Retinal pigment epithelial cell (primary cell): Measurements from ENCODE around the gene GRM6.

ENCODE experiments used
- DNase-seq: peaks from one replicate; pipeline ENCODE4 v3.0.0-alpha.2; 2010; ENCODE audit warnings: low read depth
- H3K4me3 ChIP-seq: 2 replicates; pipeline ENCODE4 v1.5.1; 2011; ENCODE audit warnings: mild to moderate bottlenecking, low read length, control low read depth, moderate library complexity
- TF ChIP-seq, protein P1 (sequence below): conservative IDR thresholded peaks from 2 replicates; pipeline ENCODE4 v1.5.1; 2011; ENCODE audit warnings: low read depth, low read length, control low read depth, inconsistent platforms

Gene GRM6

DNA sequence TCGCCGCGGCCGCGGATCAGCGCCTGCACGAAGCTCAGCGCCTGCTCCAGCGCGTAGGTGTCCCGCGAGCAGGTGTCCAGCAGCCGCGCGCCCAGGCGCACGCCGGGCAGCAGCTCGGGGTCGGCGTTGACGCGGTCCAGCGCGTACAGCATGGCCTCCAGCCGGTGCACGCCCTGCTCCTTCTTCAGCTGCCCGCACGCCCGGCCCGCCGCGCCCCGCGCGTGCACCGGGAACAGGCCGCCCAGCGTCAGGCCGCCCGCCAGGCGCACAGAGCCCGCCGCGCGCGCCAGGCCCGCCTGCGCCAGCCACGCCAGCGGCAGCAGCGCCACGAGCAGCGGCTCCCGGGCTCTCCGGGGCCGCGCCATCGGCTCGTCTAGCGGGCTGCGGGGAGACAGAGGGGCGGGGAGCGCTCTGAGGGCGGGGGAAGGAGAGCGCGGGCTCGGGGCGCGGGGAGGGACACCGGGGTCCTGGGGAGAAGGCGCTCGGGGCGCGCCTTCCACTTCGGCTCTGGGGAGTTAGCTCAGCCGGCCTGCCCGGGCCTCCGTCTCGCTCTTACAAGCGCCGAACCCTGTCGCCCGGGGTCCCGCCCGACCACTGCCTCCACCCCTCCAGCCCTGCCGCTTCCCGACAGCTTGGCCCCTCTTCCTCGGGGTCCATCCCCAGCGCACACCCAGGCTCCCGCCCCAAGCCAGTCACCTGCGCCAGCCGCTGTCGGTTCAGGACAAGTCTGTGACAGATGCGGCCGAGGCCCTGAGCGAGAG is at the start of gene GRM6:
Gene GRM6 (minus strand): TSS at position 741 of the 761 bp plus-strand sequence. CDS start 376 bp downstream, at position 365.
- no peak for DNase-seq
- TF ChIP-seq, protein P1, sequence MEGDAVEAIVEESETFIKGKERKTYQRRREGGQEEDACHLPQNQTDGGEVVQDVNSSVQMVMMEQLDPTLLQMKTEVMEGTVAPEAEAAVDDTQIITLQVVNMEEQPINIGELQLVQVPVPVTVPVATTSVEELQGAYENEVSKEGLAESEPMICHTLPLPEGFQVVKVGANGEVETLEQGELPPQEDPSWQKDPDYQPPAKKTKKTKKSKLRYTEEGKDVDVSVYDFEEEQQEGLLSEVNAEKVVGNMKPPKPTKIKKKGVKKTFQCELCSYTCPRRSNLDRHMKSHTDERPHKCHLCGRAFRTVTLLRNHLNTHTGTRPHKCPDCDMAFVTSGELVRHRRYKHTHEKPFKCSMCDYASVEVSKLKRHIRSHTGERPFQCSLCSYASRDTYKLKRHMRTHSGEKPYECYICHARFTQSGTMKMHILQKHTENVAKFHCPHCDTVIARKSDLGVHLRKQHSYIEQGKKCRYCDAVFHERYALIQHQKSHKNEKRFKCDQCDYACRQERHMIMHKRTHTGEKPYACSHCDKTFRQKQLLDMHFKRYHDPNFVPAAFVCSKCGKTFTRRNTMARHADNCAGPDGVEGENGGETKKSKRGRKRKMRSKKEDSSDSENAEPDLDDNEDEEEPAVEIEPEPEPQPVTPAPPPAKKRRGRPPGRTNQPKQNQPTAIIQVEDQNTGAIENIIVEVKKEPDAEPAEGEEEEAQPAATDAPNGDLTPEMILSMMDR: no peak
- H3K4me3 ChIP-seq: no peak within 1 kb of the TSS

DNA sequence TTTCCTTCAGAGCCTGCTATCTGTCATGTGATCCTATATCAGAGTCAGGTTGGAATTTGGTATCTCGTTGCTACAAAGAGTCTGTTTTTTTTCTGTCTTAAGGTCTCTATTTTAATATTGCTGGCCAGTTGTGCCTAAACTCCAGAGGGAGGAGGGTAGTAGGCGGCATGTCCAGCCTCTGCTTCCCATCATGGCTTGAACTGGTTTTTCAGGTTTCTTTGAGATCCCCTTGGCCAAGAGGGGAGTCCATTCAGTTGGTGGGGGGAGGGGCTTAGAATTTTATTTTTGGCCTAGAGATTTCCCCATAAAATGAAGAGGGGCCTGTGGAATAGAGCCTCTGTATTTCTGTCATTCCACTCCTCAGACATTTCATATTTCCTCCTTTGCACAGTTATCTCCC is 49.6 kb upstream of the GRM6 start:
- TF ChIP-seq, protein P1: no peak
- H3K4me3 ChIP-seq: no peak overlapping the region
- DNase-seq: no peak

DNA sequence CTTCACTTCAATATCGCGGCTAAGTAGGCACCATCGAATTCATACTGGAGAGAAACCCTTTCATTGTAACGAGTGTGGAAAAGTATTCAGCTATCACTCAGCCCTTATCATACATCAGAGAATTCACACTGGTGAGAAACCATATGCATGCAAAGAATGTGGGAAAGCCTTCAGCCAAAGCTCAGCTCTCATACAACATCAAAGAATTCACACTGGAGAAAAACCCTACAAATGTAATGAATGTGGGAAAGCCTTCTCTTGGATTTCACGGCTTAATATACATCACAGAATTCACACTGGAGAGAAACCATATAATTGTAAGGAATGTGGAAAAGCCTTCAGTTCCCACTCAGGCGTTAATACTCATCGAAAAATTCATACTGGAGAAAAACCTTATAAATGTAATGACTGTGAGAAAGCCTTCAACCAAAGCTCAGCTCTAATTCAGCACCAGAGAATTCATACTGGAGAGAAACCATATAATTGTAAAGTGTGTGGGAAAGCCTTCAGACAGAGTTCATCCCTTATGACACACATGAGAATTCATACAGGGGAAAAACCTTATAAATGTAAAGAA is 38.0 kb upstream of the GRM6 start:
- DNase-seq: no peak
- no peak overlapping the region for H3K4me3 ChIP-seq

DNA sequence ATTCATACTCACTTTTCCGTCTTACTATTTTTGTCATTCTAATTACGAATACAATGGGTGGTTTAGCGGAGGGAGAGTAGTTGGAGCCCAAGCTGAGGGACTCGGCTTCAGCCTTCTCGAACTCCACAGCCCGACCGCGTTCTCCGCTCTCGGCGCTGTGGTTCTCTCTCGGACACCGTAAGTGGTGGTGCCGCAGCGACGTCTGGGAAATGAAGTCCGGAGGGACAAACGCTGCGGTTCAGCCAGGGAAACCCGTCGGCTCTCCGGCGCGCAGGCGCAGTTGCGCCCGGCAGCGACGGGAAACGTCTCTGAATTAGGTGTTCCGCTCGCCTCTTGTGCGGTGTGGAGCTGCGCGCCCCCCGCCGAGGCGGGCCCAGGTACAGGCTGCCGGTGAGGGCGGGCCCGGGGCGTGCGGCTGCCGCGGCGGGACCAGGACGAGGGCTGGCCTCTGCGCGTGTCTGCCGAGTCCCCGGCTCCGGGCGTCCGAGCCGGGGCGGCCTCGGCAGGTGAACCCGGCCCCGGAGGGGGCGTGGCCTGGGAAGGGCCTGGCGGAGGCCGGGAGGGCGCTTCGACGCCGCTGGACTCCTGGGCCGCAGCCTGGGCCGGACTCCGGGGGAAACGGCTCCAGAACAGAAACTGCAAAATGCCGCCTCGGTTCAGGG is 28.5 kb upstream of the GRM6 start, which contains the start of gene ZNF879:
Gene ZNF879 (plus strand): TSS at position 277 of the 662 bp plus-strand sequence. CDS start 1,201 bp downstream, outside the sequence.
- DNase-seq: peak; percentile 86
- peak within 1 kb of the TSS; percentile 72 for H3K4me3 ChIP-seq
- TF ChIP-seq, protein P1: no peak

More for the DNA sequence above, 38.0 kb upstream of the GRM6 start:
- TF ChIP-seq, protein P1: no peak

DNA sequence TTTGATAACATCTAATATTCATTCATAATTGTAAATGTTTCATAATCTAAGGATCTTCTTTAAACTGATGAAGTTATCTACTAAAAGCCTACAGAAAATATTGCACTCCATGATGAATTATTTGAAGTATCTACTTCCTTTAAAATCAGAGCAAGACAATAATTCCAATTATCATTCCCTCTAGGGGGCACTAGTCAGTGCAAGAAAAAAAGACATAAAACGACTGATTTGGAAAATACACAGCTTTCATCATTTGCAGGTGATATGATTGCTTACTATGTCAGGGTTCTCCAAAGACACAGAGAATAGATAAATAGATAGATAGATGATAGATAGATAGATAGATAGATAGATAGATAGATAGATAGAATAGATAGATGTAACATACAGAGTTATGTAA is 13.5 kb upstream of the GRM6 start:
- DNase-seq: no peak
- TF ChIP-seq, protein P1: peak; percentile 4

DNA sequence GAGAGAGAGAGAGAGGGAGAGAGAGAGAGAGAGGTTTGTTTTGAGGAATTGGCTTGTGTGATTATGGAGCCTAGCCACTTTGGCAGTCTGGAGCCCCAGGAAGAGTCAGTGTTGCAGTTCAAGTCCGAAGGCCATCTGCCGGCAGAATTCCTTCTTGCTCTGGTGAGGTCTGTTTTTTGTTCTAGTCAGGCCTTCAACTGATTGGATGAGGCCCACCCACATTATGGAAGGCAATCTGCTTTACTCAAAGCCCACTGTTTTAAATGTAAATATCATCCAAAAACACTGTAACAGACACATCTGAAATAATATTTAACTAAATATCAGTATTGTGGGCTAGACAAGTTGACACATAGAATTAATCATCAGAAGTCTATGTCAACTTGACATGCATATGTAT is 11.4 kb upstream of the GRM6 start:
- no peak for DNase-seq
- H3K4me3 ChIP-seq: no peak overlapping the region
- TF ChIP-seq, protein P1: no peak

More for the DNA sequence above, 13.5 kb upstream of the GRM6 start:
- no peak overlapping the region for H3K4me3 ChIP-seq
